HG03064 (cell line): ENCODE results near the gene USH2A.

Source experiments
- ATAC-seq: cut with Tn5 transposase; IDR thresholded peaks from one replicate; pipeline ENCODE4 v1.9.1; 2021; ENCODE audit warnings: low read depth; ENCODE audit not compliant: unreplicated experiment

USH2A gene

DNA sequence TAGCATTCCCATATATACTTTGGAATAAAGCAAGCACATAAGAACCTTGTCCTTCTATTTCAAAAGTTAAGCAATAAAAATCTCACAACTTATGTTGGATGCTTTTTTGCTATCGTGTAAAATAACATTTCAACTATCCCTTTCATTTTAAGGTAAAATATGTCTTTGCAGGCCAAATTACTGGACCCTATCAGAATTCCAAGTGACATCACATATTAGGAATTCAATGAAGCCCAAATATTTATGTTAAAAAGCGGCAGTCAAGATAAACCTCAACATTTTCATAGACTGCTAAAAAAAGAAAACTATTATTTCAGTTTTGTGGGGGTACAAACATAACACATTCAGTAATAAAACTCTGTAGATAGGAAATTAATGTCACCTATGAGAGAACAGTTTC is 604.1 kb downstream of the USH2A start:
- ATAC-seq, result no peak

DNA sequence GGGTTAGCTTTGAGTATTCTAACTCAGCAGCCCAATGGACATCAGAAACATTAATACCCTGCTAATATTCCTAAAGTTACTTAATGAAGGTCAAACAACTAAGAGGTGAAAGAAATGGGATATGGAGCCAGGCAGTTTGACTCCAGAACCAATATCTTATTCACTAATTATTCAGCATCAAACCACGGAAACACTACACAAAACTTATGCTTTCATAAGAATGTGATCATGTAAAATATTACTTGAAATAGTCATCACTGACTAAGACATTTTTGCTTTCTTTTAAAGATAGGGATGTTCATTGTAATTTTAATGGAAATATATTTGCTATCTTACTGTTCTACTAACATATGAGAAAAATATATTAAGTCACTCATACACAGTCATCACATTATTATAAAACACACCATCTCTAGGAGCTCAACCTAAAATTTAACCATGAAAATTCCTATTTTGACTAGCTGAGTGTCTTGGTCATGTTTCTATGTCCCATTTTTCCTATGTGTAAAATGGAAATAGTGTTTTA is 615.3 kb downstream of the USH2A start:
- no peak for ATAC-seq

DNA sequence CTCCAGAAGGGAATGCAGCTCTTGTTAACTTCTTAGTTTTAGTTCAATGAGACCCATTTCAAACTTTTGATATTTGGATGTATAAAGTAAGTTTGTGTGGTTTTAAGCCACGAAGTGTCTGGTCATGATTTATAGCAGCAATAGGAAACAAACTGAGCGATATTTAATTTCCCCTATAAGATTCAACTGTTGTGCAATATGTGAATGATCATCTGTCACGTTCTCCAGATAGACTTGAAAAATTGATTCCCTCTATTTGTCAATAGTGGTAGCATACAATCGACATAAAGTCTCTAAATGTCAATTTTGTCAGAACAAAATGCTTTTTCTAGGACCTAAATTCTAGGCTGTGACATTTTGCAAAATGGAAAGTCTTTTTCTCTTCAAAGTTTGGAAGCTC is 616.0 kb downstream of the USH2A start:
- no peak for ATAC-seq

DNA sequence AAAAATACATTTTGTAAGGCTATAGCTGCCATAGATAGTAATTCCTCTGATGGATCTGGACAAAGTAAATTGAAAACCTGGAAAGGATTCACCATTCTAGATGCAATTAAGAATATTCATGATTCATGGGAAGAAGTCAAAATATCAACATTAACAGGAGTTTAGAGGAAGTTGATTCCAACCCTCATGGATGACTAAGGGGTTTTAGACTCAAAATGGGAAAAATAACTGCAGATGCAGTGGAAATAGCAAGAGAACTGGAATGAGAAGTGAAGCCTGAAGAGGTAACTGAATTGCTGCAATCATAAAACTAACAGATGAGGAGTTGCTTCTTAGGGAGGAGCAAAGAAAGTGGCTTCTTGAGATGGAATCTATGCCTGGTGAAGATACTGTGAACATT is 625.4 kb downstream of the USH2A start:
- ATAC-seq, result no peak

DNA sequence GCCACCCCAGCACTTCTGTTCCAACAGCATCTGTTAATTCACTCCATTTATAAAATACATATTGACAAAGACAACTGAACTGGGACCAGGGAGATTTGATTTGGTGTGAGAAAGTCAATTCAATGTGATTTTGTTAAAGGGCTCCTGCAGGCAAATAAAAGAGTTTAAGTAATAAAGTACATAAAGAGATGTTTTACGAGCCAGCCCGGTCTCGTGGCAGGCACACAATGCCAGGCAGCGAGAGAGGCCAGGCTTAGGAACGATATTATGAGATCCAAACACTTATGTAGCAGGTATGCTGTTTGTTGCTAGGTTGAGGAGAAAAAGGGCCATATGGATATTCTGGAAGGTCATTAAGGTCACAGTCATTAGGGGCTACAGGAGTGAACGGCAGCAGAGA is 629.1 kb downstream of the USH2A start:
- ATAC-seq, result no peak

DNA sequence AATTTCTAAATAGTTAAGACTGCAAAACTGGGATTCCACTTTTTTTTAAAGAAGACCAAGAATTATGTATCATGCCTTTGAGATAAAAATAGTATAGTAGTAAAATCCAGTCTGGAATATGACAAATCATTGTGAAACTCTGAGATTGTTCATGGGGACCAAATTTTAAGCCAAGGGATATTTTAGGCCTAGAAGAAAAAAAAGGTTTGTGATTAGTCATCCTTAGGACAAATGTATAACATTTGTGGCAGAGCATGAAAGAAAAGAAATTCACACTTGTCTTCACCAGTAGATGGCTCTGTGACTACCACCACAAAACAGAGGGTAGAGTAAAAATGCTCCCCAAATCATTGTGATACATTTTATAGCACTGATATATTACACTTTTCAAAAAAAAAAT is 630.1 kb downstream of the USH2A start:
- ATAC-seq, result no peak

DNA sequence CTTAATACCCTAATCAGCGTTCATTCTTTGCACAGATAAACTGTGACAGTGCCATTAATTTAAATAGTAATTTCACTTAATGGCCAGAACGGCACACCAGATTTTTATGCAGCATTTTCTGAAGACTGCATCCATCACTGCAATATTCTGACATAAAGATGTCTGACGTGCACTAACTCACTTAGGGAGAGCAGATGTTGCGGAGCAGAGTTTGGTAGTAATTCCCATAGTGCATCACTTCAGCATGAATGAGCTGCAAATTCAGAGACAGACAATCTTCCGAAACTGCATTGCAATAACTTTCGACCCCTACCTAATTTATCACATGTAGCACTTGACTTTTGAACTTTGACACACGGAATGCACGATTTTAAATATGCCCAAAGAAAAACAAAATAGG is 630.8 kb downstream of the USH2A start:
- ATAC-seq, result no peak

DNA sequence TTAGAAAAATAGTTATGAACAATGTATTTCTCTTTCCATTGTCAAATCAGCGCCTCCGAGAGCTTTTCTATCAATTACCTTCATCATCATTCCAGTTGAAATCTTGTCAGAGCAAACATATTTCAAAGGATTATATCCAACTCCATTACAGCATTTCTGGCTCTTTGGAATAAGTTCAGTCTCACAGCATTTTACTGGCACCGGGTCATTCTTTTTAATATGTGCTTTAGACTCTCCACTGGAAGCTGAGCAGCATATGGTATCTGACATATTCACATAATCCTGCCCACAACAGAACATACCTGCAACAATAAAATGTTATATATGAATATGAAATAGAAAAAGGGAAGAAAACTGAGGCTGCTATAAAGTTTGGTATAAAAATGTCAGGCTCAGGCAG is 633.3 kb downstream of the USH2A start:
- no peak for ATAC-seq

DNA sequence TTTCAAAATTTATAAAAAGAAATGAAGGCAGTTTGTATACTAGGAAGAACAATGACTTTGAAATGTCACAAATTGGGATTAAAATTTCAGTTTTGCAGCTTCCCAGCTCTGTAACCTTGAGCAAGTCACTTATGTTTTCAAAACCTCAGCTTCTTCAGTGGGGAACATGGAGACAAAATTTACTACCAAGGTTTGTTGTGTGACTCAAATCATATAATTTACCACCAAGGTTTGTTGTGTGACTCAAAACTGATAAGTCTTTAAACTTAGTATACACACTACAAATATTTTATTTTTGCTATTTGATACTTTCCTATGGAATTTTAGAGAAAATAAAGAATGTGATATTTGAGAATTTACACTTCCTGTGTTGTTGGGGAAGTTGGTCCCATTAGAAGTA is 636.3 kb downstream of the USH2A start:
- ATAC-seq, result no peak

DNA sequence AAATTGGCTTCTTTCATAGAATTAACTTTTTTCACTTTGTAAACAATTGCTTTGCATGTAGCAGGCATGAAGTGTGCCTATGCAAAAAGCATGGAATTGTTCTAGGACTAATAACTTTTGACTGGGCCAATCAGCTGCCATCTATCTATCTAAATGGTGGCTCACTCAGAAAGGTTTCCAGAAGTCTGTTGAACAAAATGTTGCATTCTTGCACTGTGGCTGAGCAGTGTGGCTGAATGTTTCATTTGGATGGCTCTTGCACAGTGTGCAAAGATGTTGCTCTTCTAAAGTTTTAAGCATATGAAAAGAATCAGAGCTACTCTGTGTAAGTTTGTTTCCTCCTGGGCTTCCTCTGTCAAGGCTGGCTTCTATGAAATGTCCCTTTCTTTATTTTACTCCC is 642.6 kb downstream of the USH2A start:
- ATAC-seq, result no peak

DNA sequence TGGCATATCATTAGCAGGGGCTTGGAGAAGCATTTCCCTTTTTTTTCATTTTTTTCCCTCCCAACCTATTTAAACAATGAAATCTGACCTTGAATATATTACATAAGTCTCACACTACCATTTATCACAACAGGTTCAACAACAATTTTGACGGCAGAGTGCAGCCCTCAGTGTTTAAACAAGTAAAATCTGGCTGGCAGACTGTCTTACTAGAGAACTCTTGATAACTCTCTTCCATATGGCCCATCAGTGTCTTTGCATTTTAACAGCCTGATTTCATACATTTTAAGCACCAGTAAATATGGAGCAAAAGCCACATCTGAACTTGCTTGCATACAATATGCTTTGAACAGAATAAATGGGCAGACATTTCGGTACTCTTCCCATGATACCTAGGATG is 643.1 kb downstream of the USH2A start:
- no peak for ATAC-seq

DNA sequence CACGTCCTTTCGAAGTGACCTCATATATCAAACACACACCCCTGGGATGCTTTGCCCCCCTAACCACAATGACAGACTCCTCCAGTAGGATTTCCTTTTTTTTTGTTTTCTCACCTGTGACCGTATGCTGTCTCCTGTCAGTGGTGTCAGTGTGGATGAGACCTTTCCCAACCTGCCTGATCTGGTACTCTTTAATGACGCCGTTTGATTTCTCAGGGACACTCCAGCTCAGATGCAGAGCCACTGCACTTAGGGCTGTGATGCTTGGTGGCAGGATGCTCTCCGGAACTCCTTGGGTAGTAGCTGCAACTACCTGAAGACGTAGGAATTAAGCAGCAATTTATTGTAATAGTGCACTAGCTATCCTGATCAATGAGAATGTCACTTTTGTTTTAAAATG is 643.5 kb downstream of the USH2A start:
- no peak for ATAC-seq

DNA sequence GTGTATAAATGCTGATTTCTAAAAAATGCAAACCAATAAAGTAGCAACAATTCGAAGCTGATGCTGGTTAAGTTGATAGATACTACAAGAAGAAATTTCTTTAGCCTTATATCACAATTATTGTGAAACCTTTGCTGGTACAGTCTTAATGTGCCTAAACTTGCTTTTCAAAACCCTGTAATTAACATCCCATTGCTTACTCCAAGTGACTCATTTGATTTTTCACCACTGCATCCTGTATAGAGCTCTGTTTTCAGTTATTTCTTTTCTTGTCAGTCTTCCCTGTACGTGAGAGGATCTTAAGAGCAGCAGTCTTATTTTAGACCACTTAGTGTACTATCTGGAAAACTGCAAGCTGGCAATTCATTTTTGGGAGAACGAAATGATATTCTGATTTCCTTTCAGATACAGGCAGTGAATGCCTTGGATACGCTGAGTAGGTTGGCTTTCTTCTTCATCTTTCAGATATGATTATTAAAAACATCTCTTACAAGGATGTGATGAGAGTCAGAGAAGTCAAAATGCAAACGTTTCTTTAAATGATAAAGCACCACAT is 645.8 kb downstream of the USH2A start:
- no peak for ATAC-seq

DNA sequence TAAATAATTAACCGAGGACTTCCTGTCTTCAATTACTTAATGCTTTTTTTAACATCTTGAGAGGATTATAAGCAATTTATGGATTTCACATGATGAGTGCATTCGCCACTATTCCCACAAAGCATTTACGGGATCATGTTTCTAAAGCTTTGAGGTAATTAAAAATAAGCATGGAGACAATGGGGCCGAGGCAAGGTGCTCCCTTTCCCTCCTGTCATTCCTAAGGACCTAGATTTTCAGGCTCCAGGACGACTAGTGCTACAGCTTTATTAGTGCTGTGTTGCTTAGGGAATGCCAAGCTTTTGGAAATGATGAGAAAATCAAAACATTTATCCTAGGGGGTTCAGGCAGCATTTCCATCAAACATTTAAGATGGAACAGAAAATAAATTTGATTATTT is 646.9 kb downstream of the USH2A start:
- no peak for ATAC-seq

DNA sequence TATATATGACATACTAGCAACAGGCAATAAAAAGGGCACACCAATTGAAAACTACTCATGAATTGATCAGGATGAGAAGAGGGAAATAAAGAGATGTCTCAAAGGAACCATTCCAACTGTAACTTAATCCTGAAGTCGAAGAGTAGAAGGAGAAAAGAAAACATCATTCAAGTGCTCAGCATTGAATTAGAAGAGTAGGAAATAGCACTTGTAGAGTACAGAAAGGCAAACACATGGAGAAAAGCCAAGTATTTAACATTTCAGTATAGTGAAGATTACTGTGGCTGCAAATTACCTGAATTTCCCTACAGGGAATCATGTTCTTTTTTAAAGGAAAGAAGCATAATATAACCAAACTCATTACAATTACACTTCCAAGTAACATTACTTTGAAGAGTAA is 651.1 kb downstream of the USH2A start:
- ATAC-seq, result no peak

DNA sequence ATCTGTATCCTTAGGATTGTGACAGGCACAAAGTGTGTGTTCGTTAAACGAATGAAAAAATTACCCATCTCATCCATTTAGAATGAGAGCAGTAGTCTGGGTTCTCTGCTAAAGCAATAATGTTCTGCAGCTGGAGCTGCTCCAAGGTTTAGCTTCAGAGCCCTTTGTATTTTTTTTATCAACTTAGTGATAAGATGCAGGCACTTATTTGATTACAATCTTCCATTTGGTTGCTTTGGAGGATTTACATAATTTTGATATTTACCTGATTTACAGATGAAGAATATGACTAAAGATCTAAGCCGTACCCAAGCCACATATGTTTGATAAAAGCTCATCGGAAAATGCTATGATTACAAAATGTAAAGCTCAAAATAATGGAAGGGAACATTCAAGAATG is 654.9 kb downstream of the USH2A start:
- no peak for ATAC-seq

DNA sequence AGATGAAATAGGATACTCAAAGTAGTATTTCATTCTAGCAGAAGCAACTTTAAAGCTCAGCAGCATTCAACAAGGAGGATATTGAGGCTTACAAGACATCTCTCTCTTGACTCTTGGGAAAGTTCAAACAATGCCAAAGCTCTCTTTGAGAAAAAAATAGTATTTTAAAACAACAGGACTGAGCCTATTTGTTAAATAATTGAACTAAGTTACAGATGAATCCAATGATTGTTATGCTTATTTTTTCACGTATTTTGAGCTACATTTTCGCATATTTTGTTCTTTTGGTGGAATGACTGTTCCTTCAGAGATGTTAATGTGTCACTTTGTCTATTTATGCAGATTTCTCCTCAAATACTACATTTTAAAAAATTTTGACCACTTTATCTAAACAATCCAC is 655.5 kb downstream of the USH2A start:
- ATAC-seq, result no peak

DNA sequence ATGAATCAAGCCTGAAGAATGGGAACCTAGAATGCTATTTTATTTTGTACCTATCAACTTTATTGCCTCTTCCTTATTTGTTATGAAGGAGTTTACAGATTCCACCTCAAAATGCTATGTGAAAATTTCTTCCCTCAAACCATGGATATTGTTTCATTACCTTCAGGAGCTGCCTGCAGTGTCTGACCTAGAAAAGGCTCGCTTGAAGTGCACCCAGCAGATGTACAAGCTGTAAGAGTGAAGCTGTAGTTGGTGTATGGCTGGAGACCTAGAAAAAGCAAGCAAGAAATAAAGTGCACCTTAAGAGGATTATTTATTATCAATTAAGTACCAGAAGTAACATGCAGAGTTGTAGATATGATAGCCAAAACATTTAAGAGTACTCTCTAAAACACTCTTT is 656.7 kb downstream of the USH2A start:
- ATAC-seq, result no peak

DNA sequence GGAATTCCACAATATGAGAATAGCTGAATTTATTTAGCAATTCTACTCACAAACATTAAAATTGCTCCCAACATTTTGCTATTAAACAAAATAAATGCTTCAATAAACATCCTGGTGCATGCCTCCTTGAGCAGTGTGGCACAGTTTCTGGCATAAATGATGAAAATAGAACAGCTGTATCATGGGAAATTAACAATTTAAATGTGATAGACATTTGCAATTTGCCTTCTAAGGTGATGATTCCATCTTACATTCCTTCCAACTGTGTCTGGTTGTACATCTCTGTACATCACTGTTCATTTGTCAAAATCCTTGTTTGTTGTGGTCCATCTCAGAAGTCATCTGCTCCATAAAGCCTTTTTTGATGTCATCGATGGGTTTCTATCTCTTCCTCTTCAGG is 657.4 kb downstream of the USH2A start:
- no peak for ATAC-seq

DNA sequence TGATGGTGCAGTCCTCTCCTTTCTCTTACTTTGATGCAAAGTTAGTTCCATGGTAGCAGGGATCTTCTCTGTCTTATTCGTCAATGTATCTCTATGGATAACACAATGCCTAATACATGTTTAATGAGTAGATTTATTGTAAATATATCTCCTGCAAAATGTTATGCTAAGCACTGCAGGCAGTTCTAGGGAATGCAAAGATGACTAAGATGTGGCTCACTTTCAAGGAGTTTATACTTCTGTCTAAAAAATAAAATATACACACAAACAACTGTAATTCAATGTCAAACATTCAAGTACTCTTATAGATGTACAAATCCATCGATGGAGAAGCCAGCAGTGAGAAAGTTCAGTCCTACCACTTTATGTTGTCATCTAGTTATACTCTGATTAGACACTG is 661.8 kb downstream of the USH2A start:
- no peak for ATAC-seq

DNA sequence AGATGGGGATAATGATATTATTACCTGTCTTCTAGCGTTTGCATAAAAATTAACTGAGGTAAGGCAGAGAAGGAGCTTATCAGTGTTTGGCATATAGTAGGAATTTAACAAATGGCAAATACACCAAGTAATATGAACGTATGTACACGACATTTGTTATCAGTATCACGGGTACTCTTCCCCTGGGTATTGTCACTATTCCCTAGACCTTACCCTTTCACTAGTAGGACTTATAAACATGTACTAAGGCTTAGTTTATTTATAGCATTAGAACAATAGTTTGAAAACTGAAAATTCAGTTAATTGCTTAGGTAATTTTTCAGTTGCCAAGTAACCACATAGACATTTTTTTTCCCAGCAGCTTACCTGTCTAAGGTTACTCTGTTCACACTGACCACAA is 669.1 kb downstream of the USH2A start:
- ATAC-seq, result no peak

DNA sequence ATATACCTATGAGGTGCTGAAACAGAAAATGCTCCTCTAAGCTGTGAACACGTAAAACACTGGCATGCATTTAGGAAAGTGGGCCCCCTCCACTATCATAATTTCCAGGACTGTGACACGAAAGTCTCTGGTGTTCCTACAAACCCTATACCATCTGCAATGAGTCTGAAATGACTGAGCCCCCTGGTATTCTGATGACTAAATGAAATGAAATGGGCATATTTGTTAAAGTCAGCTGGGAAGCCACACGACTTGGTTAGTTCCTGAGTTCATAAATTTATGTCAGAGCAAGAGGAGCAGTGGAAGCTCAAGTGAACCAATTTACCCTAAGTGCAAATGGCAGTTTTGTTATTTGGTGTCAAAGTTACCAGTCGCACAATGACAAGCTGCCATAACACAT is 673.8 kb downstream of the USH2A start:
- ATAC-seq, result no peak

DNA sequence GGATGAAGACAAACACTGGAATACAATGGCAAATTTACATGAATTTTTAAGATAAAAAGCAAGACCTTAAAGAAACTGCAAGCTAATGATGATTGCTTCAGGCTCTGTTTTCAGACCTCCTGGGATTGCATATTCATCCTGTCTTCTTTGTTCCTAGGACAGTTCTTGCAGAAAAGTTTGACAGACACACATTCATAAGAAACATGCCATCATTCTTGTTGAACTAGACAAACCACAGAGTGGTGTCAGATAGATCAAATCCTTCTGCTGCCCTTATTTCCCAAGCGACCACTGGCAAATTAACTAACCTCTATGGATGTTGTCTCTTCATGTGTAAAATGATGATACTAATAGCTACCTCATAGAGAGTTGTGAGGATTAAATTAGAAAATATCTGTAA is 674.8 kb downstream of the USH2A start:
- no peak for ATAC-seq
